Psoas muscle (tissue), 8 donors: Measurements from ENCODE around the gene DVL1. TPM values are rescaled to one million over a fixed set of nuclear protein-coding genes. Genes with fewer than 3 reads are reported as not detected.

Source experiments
- ATAC-seq, 4 donors: fragments of 200-7000 bp; cut with Tn5 transposase; one replicate each; pipeline ENCODE4 v1.9.1; 2020; ENCODE audit warnings: moderate library complexity in 3 of 4, mild to moderate bottlenecking in 2 of 4
- DNase-seq, 2 donors: peaks; one replicate each; pipeline ENCODE4 v3.0.0-alpha.2; 2020
- H3K27ac ChIP-seq: fragments of 200-600 bp; one replicate; pipeline ENCODE4 v1.8.0; 2022
- H3K27me3 ChIP-seq, 3 donors: fragments of 200-600 bp in 1 of 3; one replicate each; pipeline versions ENCODE4 v1.6.1 to v1.8.0; 2013 to 2022; ENCODE audit warnings: low read length in 2 of 3, mild to moderate bottlenecking in 2 of 3, moderate library complexity in 1 of 3; ENCODE audit not compliant: insufficient read depth in 3 of 3
- H3K36me3 ChIP-seq, 2 donors: fragments of 200-600 bp in 1 of 2; one replicate each; pipeline versions ENCODE4 v1.6.1 to v1.8.0; 2013 to 2022; ENCODE audit warnings: low read depth in 1 of 2, mild to moderate bottlenecking in 1 of 2, moderate library complexity in 1 of 2; ENCODE audit not compliant: insufficient read depth in 1 of 2
- H3K4me1 ChIP-seq: fragments of 200-600 bp; one replicate; pipeline ENCODE4 v1.8.0; 2022
- H3K4me3 ChIP-seq: fragments of 200-600 bp; one replicate; pipeline ENCODE4 v1.8.0; 2022; ENCODE audit warnings: mild to moderate bottlenecking
- H3K9me3 ChIP-seq: fragments of 200-600 bp; one replicate; pipeline ENCODE4 v1.8.0; 2022
- WGBS, 3 donors: extraction: QIAGEN DNeasy Blood & Tissue Kit; methylation state at CpG; one replicate each; pipeline versions ENCODE4 v1.1.6 to v1.1.7; 2013; 5-methylcytosine and 5-hydroxymethylcytosine counted together
- intact Hi-C, 2 donors: fragments of 100-400 bp; cut with DNase I; formaldehyde crosslinking; loops; one replicate each; pipeline versions ENCODE4 v1.11.0 to v1.14.2; 2022
- polyA plus RNA-seq, 3 donors: library from polyadenylated mRNA; stranded (reverse); fragments of 200-250 nt; gene quantifications; one replicate each; pipeline ENCODE4 v1.2.3, GENCODE V29; 2013
- total RNA-seq, 4 donors: library from RNA; stranded (reverse); fragmentation: NEBNext Ultra II Directional in 2 of 4; extraction: Animal tissue kit (Norgen Biotek cat#: 25700) in 2 of 4; gene quantifications; one replicate each; pipeline versions ENCODE4 v1.2.1 to v1.2.4, GENCODE V29; 2021 to 2023
- TF ChIP-seq, protein P1 (sequence below): fragments of 200-600 bp; IDR thresholded peaks from one replicate; pipeline ENCODE4 v1.8.0; 2022; ENCODE audit warnings: antibody characterized with exemption
- donor health status: healthy with polysubstance abuse.
- donor health status: DM: no; HTN: no; CAD: no; lungs with moderate emphysema.
- donor health status: Bipolar disorder and iron deficiency.
- donor health status: healthy.
- donor health status: DM: yes; HTN: yes; CAD: no.
- donor health status: DM: no; HTN: no; CAD: no.
- donor health status: DM: no; HTN: no; CAD: no.
- donor health status: DM: yes; HTN: yes; CAD: no.

DVL1 gene
- total and polyA plus RNA-seq, 7 donors: 162 to 215 (median 208) TPM

DNA sequence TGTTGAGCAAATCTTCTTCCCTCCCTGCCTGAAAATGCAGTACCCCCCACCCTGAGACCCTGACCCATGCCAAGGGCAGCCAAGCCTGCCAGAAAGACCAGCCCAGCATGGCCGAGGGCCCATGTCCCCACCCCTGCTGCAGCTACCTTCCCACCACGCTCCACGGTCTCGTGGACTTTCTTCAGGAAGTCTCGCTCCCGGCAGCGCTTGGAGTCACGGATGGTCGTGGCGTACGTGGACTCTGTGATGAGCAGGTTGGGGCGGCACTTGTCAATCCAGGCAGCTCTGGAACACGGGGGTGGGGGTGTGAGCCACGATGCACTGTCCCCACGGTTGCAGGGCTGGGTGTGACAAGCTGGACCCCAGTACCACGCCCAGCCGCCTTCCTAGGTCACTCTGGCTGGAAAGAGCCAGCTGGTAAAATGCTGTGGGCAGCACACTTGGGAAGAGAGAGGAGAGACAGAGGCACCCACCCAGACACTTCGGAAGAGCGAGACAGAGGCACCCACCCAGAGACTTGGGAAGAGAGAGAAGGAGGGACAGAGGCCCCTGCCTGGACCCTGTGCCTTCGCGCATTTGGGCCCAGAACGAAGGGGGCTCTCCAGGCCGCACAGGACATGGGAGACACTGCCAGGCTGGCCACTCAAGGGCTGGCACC, 34.4 kb downstream of the DVL1 start:
- H3K4me3 ChIP-seq: no peak overlapping the region
- intact Hi-C loops: no loop called here
- TF ChIP-seq, protein P1, sequence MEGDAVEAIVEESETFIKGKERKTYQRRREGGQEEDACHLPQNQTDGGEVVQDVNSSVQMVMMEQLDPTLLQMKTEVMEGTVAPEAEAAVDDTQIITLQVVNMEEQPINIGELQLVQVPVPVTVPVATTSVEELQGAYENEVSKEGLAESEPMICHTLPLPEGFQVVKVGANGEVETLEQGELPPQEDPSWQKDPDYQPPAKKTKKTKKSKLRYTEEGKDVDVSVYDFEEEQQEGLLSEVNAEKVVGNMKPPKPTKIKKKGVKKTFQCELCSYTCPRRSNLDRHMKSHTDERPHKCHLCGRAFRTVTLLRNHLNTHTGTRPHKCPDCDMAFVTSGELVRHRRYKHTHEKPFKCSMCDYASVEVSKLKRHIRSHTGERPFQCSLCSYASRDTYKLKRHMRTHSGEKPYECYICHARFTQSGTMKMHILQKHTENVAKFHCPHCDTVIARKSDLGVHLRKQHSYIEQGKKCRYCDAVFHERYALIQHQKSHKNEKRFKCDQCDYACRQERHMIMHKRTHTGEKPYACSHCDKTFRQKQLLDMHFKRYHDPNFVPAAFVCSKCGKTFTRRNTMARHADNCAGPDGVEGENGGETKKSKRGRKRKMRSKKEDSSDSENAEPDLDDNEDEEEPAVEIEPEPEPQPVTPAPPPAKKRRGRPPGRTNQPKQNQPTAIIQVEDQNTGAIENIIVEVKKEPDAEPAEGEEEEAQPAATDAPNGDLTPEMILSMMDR: no peak
- H3K9me3 ChIP-seq: no peaks in the 10 kb centered on the region
- H3K27ac ChIP-seq: no peak overlapping the region
- DNase-seq (no peak), ATAC-seq (no peak)
- 85 to 91% (median 88%) methylated on average over 21 to 23 of the region's 23 CpGs for WGBS, 3 donors
- no peaks in the 10 kb centered on the region for H3K27me3 ChIP-seq
- H3K4me1 ChIP-seq: peaks cover 20% of the 10 kb centered on the region
- peaks cover 7 to 88% of the 10 kb centered on the region in 2 donors for H3K36me3 ChIP-seq

DNA sequence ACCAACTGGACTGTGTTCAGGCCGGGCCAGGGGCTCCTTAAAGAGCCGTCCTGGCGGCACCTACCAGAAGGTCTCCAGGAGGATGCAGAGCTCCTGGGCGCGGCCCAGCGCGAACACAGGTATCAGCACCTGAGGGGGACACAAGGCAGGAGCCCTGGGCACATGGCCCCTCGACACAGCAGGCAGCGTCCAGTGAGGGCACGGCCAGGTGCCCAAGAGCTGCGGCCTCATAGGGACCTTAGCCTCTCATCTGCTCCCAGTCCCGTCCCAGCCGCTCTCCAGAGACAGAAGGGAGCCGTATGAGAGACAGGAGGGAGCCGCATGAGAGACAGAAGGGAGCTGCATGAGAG, 35.0 kb downstream of the DVL1 start:
- Histone ChIP-seq H3K4me1 (peaks cover 26% of the 10 kb centered on the region), H3K36me3 (peaks cover 7 to 82% of the 10 kb centered on the region in 2 donors), H3K9me3 (no peaks in the 10 kb centered on the region), H3K27me3 (no peaks in the 10 kb centered on the region), H3K27ac (no peak overlapping the region), H3K4me3 (no peak overlapping the region)
- TF ChIP-seq, protein P1: no peak
- WGBS, 3 donors: 86 to 95% (median 91%) methylated on average over 15 of the region's 15 CpGs
- DNase-seq (no peak), ATAC-seq (no peak)
- intact Hi-C loops: no loop called here

DNA sequence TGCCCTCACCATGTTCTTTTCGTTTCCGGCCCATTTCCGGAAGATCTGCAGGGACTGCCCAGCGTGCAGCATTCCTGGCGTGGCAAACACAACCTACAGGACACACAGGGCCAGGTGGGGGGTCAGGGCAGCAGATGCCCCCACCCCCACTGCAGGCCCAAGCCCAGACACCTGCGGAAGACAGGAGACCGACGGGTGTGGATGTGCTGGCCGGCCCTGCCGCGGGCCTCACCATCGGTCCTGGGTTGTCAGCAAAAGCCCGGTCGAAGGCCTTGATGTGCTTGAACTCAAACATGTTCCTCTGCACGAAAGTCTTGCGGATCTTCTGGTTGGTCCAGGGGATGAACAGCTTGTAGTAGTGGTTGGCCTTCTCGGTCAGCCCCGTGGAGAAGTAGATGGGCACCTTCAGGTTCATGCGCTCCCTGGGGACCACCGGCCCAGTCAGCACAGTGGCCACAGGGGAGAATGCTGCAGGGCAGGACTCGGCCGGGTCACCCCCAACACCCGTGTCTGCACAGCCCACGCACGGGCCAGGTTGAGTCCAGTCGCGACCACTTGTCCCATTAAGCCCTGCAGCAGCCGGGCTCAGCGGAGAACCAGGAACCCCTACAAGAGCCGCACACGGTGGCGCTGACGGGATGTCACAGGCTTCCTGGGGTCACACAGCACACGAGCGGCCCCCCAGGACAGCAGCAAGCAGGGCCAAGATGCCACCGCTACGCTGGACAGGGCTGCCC, 35.5 kb downstream of the DVL1 start:
- 84 to 89% (median 86%) methylated on average over 37 of the region's 37 CpGs for WGBS, 3 donors
- Histone ChIP-seq H3K4me3 (no peak overlapping the region), H3K27me3 (no peaks in the 10 kb centered on the region), H3K27ac (no peak overlapping the region), H3K9me3 (no peaks in the 10 kb centered on the region), H3K36me3 (peaks cover 7 to 77% of the 10 kb centered on the region in 2 donors), H3K4me1 (peaks cover 27% of the 10 kb centered on the region)
- intact Hi-C loops: no loop called here
- DNase-seq (no peak), ATAC-seq (no peak)
- TF ChIP-seq, protein P1: no peak

DNA sequence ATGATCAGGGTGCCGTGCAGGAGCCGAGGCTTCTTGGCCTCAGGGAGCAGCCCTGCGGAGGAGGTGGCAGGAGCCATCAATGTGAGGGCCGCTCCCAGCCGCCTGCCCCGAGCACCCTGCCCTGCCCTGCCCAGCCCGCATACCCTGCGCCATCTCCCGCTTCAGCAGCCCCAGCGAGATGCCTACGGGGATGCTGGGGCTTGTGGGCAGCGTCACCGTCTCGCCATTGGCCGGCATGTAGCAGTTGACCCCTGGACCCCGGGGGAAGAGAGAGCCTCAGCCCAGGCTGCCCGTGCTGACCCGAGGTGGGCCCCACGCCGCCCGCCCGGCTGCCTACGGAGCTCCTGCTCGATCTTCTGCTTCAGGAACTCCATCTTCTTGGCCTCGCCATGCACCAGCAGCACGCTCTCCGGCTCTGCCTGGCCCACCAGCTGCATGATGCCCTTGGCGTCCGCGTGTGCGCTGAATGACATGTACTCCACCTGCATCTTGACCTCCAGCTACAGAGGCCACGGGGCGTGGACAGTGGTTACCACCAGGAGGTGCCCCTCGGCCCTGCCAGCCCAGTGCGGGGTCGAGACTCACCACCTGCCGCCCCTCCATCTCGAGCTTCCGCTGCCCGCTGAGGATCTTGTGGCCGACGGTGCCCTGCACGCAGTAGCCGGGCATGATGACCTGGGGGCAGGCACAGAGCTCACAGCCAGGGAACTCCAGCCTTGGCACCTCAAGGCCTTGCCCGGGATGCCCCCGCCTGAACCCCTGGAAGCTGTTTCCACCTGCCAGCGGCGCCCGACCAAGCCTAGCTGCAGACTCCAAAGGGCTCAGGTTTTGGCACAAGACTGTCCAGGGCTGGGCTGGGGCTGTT, 36.5 kb downstream of the DVL1 start:
- Histone ChIP-seq H3K27me3 (no peaks in the 10 kb centered on the region), H3K27ac (no peak overlapping the region), H3K36me3 (peaks cover 7 to 74% of the 10 kb centered on the region in 2 donors), H3K4me1 (peaks cover 18% of the 10 kb centered on the region), H3K4me3 (no peak overlapping the region), H3K9me3 (no peaks in the 10 kb centered on the region)
- intact Hi-C loops: no loop called here
- DNase-seq: no peak
- ATAC-seq: no peak
- TF ChIP-seq, protein P1: no peak
- 66 to 83% (median 67%) methylated on average over 45 to 49 of the region's 49 CpGs for WGBS, 3 donors
